ENCODE measurements around the gene LTBP1.
"Not testable (repeated sequence)": the region's sequence is repeated elsewhere in the genome, so short reads cannot be mapped to it uniquely, and the experiment has no call there.

Gene LTBP1

GRCh38 chr2:33225350-33225749 lies 278.6 kb downstream of the LTBP1 start:
- no peak for DNase-seq (ENCODE audit: low read depth)

GRCh38 chr2:33226546-33226945 lies 279.8 kb downstream of the LTBP1 start:
- no peak for DNase-seq (ENCODE audit: low read depth)

- DNase-seq (ENCODE audit: low read depth) = no peak
Observed at GRCh38 chr2:33229646-33230045, 282.9 kb downstream of the LTBP1 start.

- no peak for DNase-seq (ENCODE audit: low read depth)
Observed at GRCh38 chr2:33230195-33230594, 283.4 kb downstream of the LTBP1 start.

GRCh38 chr2:33230842-33231241 lies 284.1 kb downstream of the LTBP1 start:
- DNase-seq (ENCODE audit: low read depth) = no peak

GRCh38 chr2:33235559-33235958 lies 288.8 kb downstream of the LTBP1 start:
- DNase-seq (ENCODE audit: low read depth) = not testable (repeated sequence)

- no peak for DNase-seq (ENCODE audit: low read depth)
Observed at GRCh38 chr2:33236482-33237385, 290.0 kb downstream of the LTBP1 start.

- no peak for DNase-seq (ENCODE audit: low read depth)
Observed at GRCh38 chr2:33238111-33238510, 291.4 kb downstream of the LTBP1 start.

- no peak for DNase-seq (ENCODE audit: low read depth)
Observed at GRCh38 chr2:33240178-33240577, 293.4 kb downstream of the LTBP1 start.

GRCh38 chr2:33241072-33241471 lies 294.3 kb downstream of the LTBP1 start:
- DNase-seq (ENCODE audit: low read depth) = no peak

- no peak for DNase-seq (ENCODE audit: low read depth)
Observed at GRCh38 chr2:33241581-33241980, 294.8 kb downstream of the LTBP1 start.

- no peak for DNase-seq (ENCODE audit: low read depth)
Observed at GRCh38 chr2:33242845-33243244, 296.1 kb downstream of the LTBP1 start.

GRCh38 chr2:33246432-33246831 lies 299.7 kb downstream of the LTBP1 start:
- no peak for DNase-seq (ENCODE audit: low read depth)

- DNase-seq (ENCODE audit: low read depth) = no peak
Observed at GRCh38 chr2:33247365-33247764, 300.6 kb downstream of the LTBP1 start.

- no peak for DNase-seq (ENCODE audit: low read depth)
Observed at GRCh38 chr2:33250417-33251029, 303.8 kb downstream of the LTBP1 start.

GRCh38 chr2:33256162-33256755 lies 309.5 kb downstream of the LTBP1 start:
- DNase-seq (ENCODE audit: low read depth) = no peak

GRCh38 chr2:33258387-33258786 lies 311.6 kb downstream of the LTBP1 start:
- no peak for DNase-seq (ENCODE audit: low read depth)

GRCh38 chr2:33262097-33262496 lies 315.3 kb downstream of the LTBP1 start:
- DNase-seq (ENCODE audit: low read depth) = no peak

- DNase-seq (ENCODE audit: low read depth) = no peak
Observed at GRCh38 chr2:33264766-33265165, 318.0 kb downstream of the LTBP1 start.

GRCh38 chr2:33265584-33266338 lies 319.0 kb downstream of the LTBP1 start:
- no peak for DNase-seq (ENCODE audit: low read depth)

- DNase-seq (ENCODE audit: low read depth) = no peak
Observed at GRCh38 chr2:33266467-33266866, 319.7 kb downstream of the LTBP1 start.

GRCh38 chr2:33267043-33267442 lies 320.3 kb downstream of the LTBP1 start:
- DNase-seq (ENCODE audit: low read depth) = no peak
